Activated gamma-delta T cell (primary cell): ENCODE measurements around the gene RNASE9.
"Not testable (repeated sequence)": the region's sequence is repeated elsewhere in the genome, so short reads cannot be mapped to it uniquely, and the experiment has no call there.

Experiments used
- DNase-seq: peaks from one replicate; lab custom pipeline; 2025; lab: John Stamatoyannopoulos, UW

RNASE9 gene

DNA sequence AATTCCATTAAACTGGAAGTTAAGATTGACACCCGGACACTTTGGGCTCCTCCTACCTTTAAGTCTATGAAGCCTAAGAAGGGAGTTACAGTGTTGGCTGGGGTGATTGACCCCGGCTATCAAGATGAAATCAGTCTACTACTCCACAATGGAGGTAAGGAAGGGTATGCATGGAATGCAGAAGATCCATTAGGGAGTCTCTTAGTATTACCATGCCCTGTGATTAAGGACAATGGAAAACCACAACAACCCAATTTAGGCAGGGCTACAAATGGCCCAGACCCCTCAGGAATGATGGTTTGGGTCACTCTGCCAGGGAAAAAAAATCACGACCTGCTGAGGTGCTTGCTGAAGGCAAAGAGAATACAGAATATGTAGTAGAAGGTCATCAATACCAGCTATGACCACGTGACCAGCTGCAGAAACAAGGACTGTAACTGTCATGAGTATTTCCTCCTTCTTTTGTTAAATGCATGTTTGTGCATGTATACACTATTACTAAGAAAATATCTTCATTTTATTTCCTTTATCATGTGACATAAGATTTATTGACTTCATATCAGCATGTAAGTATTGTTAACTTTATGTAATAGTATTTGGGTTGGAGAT is 11.6 kb upstream of the RNASE9 start:
- DNase-seq = not testable (repeated sequence)

- not testable (repeated sequence) for DNase-seq
These were observed 9.9 kb upstream of the RNASE9 start for GRCh38 chr14:20570720-20571119.

GRCh38 chr14:20569865-20570264 is 9.0 kb upstream of the RNASE9 start:
- not testable (repeated sequence) for DNase-seq

- DNase-seq = no peak
These were observed 8.2 kb upstream of the RNASE9 start for GRCh38 chr14:20569066-20569465.

GRCh38 chr14:20568393-20568792 is 7.5 kb upstream of the RNASE9 start:
- no peak for DNase-seq

GRCh38 chr14:20567199-20567598 is 6.4 kb upstream of the RNASE9 start:
- DNase-seq = not testable (repeated sequence)

DNA sequence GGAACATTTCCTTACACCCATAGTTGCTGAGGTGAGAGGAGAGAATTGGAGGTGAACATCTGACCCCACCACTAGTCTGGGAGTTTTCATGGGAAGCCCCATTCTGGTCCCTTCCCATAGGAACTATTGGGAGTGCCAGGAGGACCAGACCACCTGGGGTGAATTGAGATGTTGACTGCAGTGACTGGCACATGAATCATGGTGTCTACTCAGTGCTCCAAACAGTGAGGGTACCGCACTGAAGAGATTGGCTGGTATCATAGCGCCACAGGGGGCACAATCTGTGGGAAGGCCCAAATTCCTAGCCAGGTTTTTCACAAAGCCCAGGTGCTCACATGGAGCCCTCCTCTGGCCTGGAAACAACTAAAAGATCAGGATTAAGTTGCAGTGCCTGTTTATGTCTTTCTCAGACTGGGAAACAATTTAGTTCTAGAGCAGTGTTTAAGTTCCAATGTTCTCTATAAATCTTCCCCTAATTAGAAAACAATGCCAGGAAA is 3.7 kb upstream of the RNASE9 start:
- no peak for DNase-seq

DNA sequence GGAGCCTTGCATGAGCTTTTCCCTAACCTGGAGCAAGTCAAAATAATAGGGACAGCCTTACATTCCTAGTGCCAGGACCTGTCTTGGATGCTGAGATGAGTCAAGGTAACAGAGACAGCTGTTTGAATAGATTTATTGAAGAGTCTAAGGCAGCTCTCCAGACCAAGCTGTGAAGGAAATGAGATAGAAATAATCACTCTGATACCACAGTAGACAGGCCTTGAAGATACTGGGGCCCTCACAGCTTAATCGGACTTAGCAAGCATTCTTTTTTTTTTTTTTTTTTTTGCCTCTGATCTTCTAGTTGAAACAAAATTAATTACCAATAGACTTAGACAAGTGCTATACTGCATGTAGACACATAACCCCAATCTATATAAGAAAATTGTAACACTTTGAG is 3.1 kb upstream of the RNASE9 start:
- DNase-seq = no peak

DNA sequence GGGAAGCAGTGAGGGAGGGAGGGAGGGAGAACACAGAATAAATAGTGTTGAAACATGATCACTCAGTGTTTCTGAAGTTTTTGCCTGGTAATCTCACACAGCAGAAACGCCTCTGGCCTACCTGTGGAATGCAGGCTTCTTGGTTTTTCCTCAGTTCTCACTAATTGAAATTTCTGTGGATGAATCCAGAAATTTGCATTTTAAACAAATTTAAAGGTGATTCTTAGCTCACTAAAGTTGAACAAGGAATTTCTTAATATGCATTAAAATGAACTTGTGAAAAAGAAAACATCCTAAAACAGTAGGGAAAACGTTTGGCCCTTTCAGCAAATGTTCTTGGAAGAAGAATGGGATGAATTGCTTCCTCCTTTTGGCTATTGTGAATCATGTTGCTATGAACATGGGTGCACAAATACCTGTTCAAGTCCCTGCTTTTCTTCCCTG is 1.4 kb downstream of the RNASE9 start:
- DNase-seq = no peak

- no peak for DNase-seq
These were observed 3.7 kb downstream of the RNASE9 start for GRCh38 chr14:20557212-20557542.

- DNase-seq = no peak
These were observed 4.2 kb downstream of the RNASE9 start for GRCh38 chr14:20556500-20557211.

DNA sequence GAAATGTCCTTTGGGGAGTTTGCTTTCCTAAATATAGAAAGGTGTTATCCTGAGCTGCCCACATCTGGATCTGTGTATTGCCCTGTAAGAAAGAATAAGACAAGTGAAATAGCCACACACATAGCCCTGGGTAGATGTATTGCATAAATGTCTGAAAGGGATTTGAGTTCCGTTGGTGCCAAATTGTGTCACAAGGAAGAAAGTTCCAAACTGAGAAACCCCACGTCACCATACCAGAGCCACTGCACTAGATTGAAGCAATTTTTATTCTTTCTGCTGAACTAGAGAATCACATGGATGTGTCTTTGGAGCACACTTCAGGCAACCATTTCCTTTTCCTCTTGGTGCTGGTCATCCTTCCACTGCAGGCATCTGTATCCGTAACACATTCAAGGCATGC is 5.0 kb downstream of the RNASE9 start:
- no peak for DNase-seq

- DNase-seq = no peak
These were observed 7.8 kb downstream of the RNASE9 start for GRCh38 chr14:20553024-20553423.

GRCh38 chr14:20551606-20552005 is 9.2 kb downstream of the RNASE9 start:
- no peak for DNase-seq

DNA sequence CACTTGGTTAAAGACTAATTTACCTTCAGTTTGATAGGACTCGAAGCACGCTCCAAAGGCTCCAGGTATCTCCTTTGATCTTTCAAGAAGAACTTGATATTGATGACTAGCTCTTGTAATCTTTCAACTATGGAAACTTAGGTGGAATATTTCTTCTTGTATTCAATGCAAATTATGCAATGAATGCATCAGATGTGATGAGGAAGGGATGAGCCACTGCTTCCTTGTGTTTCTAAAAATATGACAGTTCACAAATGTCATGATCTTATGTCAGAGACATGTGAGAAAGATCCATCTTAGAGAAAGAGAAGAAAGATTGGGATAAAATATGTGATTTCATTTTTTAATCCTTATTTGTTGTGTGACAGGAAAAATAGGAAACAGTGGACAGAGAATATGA is 9.9 kb downstream of the RNASE9 start:
- no peak for DNase-seq

- no peak for DNase-seq
These were observed 12.3 kb downstream of the RNASE9 start for GRCh38 chr14:20548414-20549158.

DNA sequence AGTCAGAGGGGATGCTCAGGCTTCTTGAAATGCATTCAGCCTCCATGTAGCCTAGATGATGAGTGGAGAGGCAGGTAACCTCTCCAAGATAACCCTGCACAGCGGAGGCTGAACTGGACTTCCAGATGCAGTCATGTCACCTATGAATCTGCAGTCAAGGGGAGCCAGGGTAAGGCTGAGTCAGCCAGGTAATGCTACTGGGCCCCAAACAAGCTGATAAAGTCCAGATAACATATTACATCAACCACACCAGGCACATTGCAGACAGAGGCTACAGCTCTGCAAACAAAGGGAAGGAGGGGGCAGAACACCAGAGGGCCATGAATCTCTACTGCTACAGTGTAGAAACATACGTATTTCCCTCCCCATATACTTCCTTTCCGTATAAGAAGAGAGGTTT is 14.0 kb downstream of the RNASE9 start:
- no peak for DNase-seq

GRCh38 chr14:20539906-20540305 is 20.9 kb downstream of the RNASE9 start:
- no peak for DNase-seq

DNA sequence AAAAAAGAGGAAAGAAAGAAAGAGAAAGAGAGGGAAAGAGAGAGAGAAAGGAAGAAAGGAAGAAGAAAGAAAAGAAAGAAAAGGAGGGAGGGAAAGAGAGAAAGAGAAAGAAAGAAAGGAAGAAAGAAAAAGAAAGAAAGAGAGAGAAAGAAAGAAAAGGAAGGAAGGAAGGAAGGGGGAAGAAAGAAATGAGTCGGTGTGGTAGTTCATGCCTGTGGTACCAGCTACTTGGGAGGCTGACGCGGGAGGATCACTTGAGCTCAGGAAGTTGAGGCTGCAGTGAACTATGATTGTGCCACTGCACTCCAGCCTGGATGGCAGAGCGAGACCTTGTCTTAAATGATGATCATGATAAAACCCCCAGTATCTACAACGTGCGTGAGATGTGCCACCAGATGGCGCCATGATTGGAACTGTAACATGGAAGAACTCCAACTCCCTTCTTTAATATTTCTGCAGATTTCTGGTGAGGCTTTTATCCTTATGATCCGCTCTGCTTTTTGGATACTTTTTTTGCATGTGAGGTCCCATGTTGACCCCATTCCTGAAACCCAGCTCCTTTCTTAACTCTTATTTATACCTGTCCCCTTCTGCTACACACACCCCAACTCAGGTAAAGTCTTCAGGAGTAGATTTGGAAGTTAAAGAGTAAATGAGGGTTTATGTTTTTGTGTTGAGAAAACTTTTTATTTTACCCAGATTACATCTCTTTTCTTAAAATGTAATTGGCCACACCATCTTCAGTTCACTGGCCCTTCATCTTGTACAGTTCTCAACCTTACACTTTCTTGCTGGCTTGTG is 29.9 kb downstream of the RNASE9 start:
- no peak for DNase-seq

DNA sequence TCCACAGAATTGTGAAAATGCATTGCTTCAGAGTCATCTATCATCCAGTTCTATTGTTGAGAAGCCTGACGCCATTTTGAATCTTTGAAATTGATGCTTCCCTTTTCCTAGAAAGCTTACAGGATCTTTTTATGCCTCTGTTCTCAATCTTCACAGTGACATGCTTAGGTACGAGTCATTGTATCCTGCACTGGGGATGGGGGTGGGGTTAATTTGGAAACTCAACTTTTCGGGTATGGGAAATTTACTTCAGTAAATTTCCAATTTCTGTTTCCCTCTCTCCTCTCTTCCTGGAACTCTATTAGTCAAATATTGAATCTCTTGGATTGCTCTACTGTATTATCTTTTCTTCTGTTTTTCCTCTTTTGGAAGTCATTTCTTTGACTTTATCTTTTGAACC is 31.0 kb downstream of the RNASE9 start:
- DNase-seq = no peak

DNA sequence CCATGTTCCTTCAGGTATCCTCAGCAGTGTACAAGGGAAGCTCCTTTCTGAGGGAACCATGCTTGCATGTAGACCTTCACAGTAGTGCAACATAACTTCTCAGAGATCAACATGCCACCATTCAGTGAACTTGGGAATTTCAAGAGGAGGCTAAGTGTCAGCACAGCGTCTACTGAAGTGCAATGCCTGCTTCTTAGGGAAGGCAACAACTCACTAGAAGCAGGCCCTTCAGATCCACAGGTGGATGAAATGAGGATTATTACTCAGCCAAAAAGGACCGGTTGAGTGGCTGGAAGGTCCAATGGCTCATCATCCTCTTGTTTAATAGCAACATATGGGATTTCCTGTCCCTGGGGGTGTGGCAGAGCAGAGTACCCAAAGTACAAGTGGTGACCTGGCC is 36.8 kb downstream of the RNASE9 start:
- DNase-seq = no peak

- no peak for DNase-seq
These were observed 38.5 kb downstream of the RNASE9 start for GRCh38 chr14:20522332-20522731.
